H1 (cell line): Measurements from ENCODE around the gene FOSL2.

Experiments
- EP300 ChIP-seq, 2 experiments: IDR thresholded peaks; 1 replicate in 1 of 2; 2 replicates in 1 of 2; pipeline ENCODE4 v1.6.1; 2011 to 2012; ENCODE audit warnings: low read depth in 2 of 2, low read length in 2 of 2, mild to moderate bottlenecking in 2 of 2, borderline replicate concordance in 1 of 2, inconsistent platforms in 1 of 2, moderate library complexity in 1 of 2
- EZH2 ChIP-seq: fragments of 200-600 bp; sonication (generic); IDR thresholded peaks from 2 replicates; pipeline ENCODE4 v1.7.1; 2012; ENCODE audit warnings: low read depth, mild to moderate bottlenecking, moderate library complexity, low read length, inconsistent platforms; ENCODE audit not compliant: severe bottlenecking
- POLR2A ChIP-seq, 2 experiments: IDR thresholded peaks; 1 replicate in 1 of 2; 2 replicates in 1 of 2; pipeline ENCODE4 v1.6.1; 2011; ENCODE audit warnings: low read depth in 2 of 2, low read length in 2 of 2, mild to moderate bottlenecking in 2 of 2; ENCODE audit errors: control extremely low read depth in 1 of 2
- RAD21 ChIP-seq, 2 experiments: IDR thresholded peaks in 1 of 2; conservative IDR thresholded peaks in 1 of 2; 2 replicates each; pipeline ENCODE4 v1.6.1; 2011; ENCODE audit warnings: low read depth in 2 of 2, low read length in 2 of 2, improper control_type of control experiment in 1 of 2, inconsistent platforms in 1 of 2, mild to moderate bottlenecking in 1 of 2, moderate library complexity in 1 of 2
- SIX5 ChIP-seq: IDR thresholded peaks from 2 replicates; pipeline ENCODE4 v1.6.1; 2011; ENCODE audit warnings: mild to moderate bottlenecking, low read depth, low read length
- TAF7 ChIP-seq: optimal IDR thresholded peaks from 2 replicates; pipeline ENCODE3; 2011; ENCODE audit warnings: low read depth, mild to moderate bottlenecking, inconsistent platforms, low read length, moderate library complexity, borderline replicate concordance
- TBP ChIP-seq: IDR thresholded peaks from 2 replicates; pipeline ENCODE4 v1.6.1; 2011; ENCODE audit warnings: low read depth, low read length, improper control_type of control experiment
- TCF12 ChIP-seq: IDR thresholded peaks from 2 replicates; pipeline ENCODE4 v1.6.1; 2011; ENCODE audit warnings: low read depth, mild to moderate bottlenecking, low read length
- TF ChIP-seq, protein P1 (sequence below), 3 experiments: IDR thresholded peaks; 1 replicate in 2 of 3; 2 replicates in 1 of 3; pipeline versions ENCODE4 v1.5.1 to v1.6.1; 2011; ENCODE audit warnings: low read length in 3 of 3, mild to moderate bottlenecking in 3 of 3, inconsistent platforms in 2 of 3, low read depth in 1 of 3, moderate library complexity in 1 of 3; ENCODE audit not compliant: insufficient read depth in 1 of 3; ENCODE audit errors: control extremely low read depth in 1 of 3
- TF ChIP-seq, protein P2 (sequence below): IDR thresholded peaks from 2 replicates; pipeline ENCODE4 v1.6.1; 2012; ENCODE audit warnings: low read length, inconsistent platforms

DNA sequence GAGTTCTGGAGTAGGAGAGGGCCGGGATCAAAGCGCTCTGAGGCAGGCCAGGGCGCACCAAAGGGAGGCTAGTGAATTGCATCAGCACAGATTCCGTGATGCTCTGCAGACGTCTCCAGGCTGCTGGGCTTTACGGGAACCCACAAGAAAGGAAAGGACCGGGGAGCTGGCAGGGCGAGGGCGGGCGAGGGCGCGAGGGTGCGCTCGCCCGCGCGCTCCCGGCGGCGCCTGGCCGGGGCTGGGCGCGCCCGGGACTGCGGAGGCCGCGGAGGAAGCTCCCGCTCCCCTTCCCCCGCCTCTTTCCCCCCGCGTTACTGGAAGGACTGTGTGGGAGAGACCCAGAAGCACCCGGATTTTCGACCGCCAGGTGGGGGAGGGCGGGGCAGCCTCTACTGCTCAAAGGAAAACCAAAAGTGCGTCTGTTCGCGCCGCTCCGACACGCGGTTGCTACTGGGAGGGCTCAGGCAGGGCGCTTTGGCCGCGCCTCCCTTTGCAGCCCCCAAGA, 2.4 kb upstream of the FOSL2 start:
- TF ChIP-seq, protein P1, sequence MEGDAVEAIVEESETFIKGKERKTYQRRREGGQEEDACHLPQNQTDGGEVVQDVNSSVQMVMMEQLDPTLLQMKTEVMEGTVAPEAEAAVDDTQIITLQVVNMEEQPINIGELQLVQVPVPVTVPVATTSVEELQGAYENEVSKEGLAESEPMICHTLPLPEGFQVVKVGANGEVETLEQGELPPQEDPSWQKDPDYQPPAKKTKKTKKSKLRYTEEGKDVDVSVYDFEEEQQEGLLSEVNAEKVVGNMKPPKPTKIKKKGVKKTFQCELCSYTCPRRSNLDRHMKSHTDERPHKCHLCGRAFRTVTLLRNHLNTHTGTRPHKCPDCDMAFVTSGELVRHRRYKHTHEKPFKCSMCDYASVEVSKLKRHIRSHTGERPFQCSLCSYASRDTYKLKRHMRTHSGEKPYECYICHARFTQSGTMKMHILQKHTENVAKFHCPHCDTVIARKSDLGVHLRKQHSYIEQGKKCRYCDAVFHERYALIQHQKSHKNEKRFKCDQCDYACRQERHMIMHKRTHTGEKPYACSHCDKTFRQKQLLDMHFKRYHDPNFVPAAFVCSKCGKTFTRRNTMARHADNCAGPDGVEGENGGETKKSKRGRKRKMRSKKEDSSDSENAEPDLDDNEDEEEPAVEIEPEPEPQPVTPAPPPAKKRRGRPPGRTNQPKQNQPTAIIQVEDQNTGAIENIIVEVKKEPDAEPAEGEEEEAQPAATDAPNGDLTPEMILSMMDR (IDR thresholded peaks at IDR 0.05; ENCODE audit: control extremely low read depth in 1 of 3, insufficient read depth in 1 of 3, low read depth in 1 of 3, low read length in 3 of 3) = no peak
- TF ChIP-seq TAF7 (no peak), TBP (peak; percentile 53; the same call in 1 of the 2 replicates), SIX5 (no peak), EZH2 (no peak), TCF12 (no peak), EP300 (IDR thresholded peaks at IDR 0.05; ENCODE audit: borderline replicate concordance in 1 of 2, low read depth in 2 of 2, low read length in 2 of 2) (no peak), RAD21 (IDR thresholded peaks at IDR 0.05 in 1 of 2, conservative IDR thresholded peaks at IDR 0.05 in 1 of 2; ENCODE audit: low read depth in 2 of 2, low read length in 2 of 2) (peak in 1 of 2 experiments; percentile 4; a peak in 1 of 4 replicates), POLR2A (IDR thresholded peaks at IDR 0.05; ENCODE audit: control extremely low read depth in 1 of 2, low read depth in 2 of 2, low read length in 2 of 2) (peak in 1 of 2 experiments; percentile 58; a peak in 1 of 3 replicates)
- TF ChIP-seq, protein P2, sequence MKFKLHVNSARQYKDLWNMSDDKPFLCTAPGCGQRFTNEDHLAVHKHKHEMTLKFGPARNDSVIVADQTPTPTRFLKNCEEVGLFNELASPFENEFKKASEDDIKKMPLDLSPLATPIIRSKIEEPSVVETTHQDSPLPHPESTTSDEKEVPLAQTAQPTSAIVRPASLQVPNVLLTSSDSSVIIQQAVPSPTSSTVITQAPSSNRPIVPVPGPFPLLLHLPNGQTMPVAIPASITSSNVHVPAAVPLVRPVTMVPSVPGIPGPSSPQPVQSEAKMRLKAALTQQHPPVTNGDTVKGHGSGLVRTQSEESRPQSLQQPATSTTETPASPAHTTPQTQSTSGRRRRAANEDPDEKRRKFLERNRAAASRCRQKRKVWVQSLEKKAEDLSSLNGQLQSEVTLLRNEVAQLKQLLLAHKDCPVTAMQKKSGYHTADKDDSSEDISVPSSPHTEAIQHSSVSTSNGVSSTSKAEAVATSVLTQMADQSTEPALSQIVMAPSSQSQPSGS = no peak
